ENCODE measurements around the gene UST. TPM values are rescaled to one million over a fixed set of nuclear protein-coding genes. Genes with fewer than 3 reads are reported as not detected.
A peak's percentile ranks its signal among the peaks of the same experiment; 100 is the strongest.
"Not testable (repeated sequence)": the region's sequence is repeated elsewhere in the genome, so short reads cannot be mapped to it uniquely, and the experiment has no call there.

The UST gene
- total RNA-seq, 1 donor from 2014 or later = 17.1 TPM

DNA sequence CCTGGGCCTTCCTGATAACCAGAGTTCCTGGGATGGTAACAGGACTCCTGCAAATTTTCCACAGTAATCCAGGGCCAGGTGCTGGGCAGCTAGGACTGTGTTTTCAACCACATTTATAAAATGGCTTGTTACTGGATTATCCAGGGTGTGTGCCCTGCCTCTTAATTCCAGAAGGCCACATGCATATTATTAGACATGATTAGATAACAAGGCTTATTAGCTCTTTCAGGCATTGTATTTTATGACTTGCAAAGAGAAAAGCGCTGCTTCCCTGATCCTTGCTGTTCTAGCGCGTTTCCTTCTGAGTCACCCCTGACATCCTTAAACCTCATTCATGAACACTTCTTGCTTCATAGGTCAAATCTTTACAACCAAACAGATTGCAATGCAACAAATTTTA lies 208.6 kb downstream of the UST start:
- Mint-ChIP-seq H3K27ac (ENCODE audit: unreplicated experiment) (no peak overlapping the region), H3K27me3 (ENCODE audit: low read depth) (no peaks in the 10 kb centered on the region), H3K4me1 (ENCODE audit: low read depth) (peaks cover 16% of the 10 kb centered on the region), H3K36me3 (ENCODE audit: low read depth) (peaks cover 7% of the 10 kb centered on the region), H3K9me3 (ENCODE audit: low read depth) (peaks cover 2% of the 10 kb centered on the region), H3K4me3 (ENCODE audit: unreplicated experiment) (no peak overlapping the region)
- TF ChIP-seq, protein P1, sequence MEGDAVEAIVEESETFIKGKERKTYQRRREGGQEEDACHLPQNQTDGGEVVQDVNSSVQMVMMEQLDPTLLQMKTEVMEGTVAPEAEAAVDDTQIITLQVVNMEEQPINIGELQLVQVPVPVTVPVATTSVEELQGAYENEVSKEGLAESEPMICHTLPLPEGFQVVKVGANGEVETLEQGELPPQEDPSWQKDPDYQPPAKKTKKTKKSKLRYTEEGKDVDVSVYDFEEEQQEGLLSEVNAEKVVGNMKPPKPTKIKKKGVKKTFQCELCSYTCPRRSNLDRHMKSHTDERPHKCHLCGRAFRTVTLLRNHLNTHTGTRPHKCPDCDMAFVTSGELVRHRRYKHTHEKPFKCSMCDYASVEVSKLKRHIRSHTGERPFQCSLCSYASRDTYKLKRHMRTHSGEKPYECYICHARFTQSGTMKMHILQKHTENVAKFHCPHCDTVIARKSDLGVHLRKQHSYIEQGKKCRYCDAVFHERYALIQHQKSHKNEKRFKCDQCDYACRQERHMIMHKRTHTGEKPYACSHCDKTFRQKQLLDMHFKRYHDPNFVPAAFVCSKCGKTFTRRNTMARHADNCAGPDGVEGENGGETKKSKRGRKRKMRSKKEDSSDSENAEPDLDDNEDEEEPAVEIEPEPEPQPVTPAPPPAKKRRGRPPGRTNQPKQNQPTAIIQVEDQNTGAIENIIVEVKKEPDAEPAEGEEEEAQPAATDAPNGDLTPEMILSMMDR (IDR thresholded peaks at IDR 0.05) = no peak
- no peak for DNase-seq (ENCODE audit: low spot score)

DNA sequence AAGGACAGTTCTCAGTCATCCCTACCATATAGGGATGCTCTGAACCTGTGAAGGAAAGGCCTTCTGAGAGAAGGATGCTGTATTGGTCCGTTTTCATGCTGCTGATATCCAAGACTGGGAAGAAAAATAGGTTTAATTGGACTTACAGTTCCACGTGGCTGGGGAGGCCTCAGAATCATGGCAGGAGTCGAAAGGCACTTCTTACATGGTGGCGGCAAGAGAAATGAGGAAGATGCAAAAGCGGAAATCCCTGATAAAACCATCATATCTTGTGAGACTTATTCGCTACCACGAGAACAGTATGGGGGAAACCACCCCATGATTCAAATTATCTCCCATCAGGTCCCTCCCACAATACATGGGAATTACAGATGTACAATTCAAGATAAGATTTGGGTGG lies 209.3 kb downstream of the UST start:
- H3K36me3 Mint-ChIP-seq (ENCODE audit: low read depth); H3K27ac Mint-ChIP-seq (ENCODE audit: unreplicated experiment); H3K27me3 Mint-ChIP-seq (ENCODE audit: low read depth); DNase-seq (ENCODE audit: low spot score); H3K9me3 Mint-ChIP-seq (ENCODE audit: low read depth); H3K4me3 Mint-ChIP-seq (ENCODE audit: unreplicated experiment): not testable (repeated sequence)
- H3K4me1 Mint-ChIP-seq (ENCODE audit: low read depth) = peaks cover 16% of the 10 kb centered on the region

- Mint-ChIP-seq H3K27ac (ENCODE audit: unreplicated experiment) (no peak overlapping the region), H3K4me3 (ENCODE audit: unreplicated experiment) (no peak overlapping the region), H3K27me3 (ENCODE audit: low read depth) (no peaks in the 10 kb centered on the region), H3K36me3 (ENCODE audit: low read depth) (peaks cover 7% of the 10 kb centered on the region), H3K9me3 (ENCODE audit: low read depth) (peaks cover 2% of the 10 kb centered on the region), H3K4me1 (ENCODE audit: low read depth) (peaks cover 5% of the 10 kb centered on the region)
- TF ChIP-seq, protein P1 (IDR thresholded peaks at IDR 0.05) = no peak
- no peak for DNase-seq (ENCODE audit: low spot score)
Observed at GRCh38 chr6:148957752-148958151, 210.9 kb downstream of the UST start.

DNA sequence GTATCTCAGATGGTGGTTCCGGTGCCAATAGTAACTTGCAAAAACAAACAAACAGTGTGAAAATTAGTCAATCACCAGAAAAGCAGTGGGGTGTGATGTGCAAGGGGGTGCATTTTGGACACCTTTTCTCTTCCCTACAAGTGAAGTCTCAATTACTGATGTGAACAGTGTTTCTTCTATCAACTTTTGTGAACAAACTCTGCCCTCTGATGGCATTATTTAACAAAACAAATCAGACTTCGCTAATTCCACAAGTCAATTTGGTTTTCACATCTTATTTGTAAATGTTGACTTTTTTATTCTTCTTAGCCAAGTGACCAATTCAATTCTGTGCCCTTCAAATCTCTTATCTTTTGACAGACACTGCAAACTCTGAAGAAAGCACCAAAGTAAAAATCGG lies 212.2 kb downstream of the UST start:
- TF ChIP-seq, protein P1 (IDR thresholded peaks at IDR 0.05) = peak; percentile 57
- Mint-ChIP-seq H3K4me1 (ENCODE audit: low read depth) (no peaks in the 10 kb centered on the region), H3K4me3 (ENCODE audit: unreplicated experiment) (no peak overlapping the region), H3K9me3 (ENCODE audit: low read depth) (peaks cover 2% of the 10 kb centered on the region), H3K27me3 (ENCODE audit: low read depth) (no peaks in the 10 kb centered on the region), H3K27ac (ENCODE audit: unreplicated experiment) (no peak overlapping the region), H3K36me3 (ENCODE audit: low read depth) (peaks cover 7% of the 10 kb centered on the region)
- DNase-seq (ENCODE audit: low spot score) = no peak

GRCh38 chr6:148959501-148959900 lies 212.7 kb downstream of the UST start:
- peaks cover 7% of the 10 kb centered on the region for H3K36me3 Mint-ChIP-seq (ENCODE audit: low read depth)
- H3K4me3 Mint-ChIP-seq (ENCODE audit: unreplicated experiment) = no peak overlapping the region
- DNase-seq (ENCODE audit: low spot score) = no peak
- H3K9me3 Mint-ChIP-seq (ENCODE audit: low read depth) = peaks cover 2% of the 10 kb centered on the region
- TF ChIP-seq, protein P1 (IDR thresholded peaks at IDR 0.05) = no peak
- H3K27ac Mint-ChIP-seq (ENCODE audit: unreplicated experiment) = no peak overlapping the region
- no peaks in the 10 kb centered on the region for H3K27me3 Mint-ChIP-seq (ENCODE audit: low read depth)
- H3K4me1 Mint-ChIP-seq (ENCODE audit: low read depth) = no peaks in the 10 kb centered on the region

GRCh38 chr6:148962854-148963515 lies 216.2 kb downstream of the UST start:
- Mint-ChIP-seq H3K27me3 (ENCODE audit: low read depth) (no peaks in the 10 kb centered on the region), H3K4me3 (ENCODE audit: unreplicated experiment) (no peak overlapping the region), H3K36me3 (ENCODE audit: low read depth) (peaks cover 2% of the 10 kb centered on the region), H3K27ac (ENCODE audit: unreplicated experiment) (no peak overlapping the region), H3K4me1 (ENCODE audit: low read depth) (peaks cover 12% of the 10 kb centered on the region), H3K9me3 (ENCODE audit: low read depth) (no peaks in the 10 kb centered on the region)
- DNase-seq (ENCODE audit: low spot score) = no peak
- TF ChIP-seq, protein P1 (IDR thresholded peaks at IDR 0.05) = no peak
